A673 (cell line): Measurements from ENCODE around the gene SMAD6. TPM values are rescaled to one million over a fixed set of nuclear protein-coding genes. Genes with fewer than 3 reads are reported as not detected.

Experiments used
- BruUV-seq: library from RNA; stranded (reverse); fragments of 400-500 nt; replicated peaks from 2 replicates; lab custom pipeline; 2021; lab: Mats Ljungman, UMichigan
- CTCF ChIA-PET: fragments of 300-600 bp; sonication (Branson Sonifier 250); formaldehyde crosslinking; loops from one replicate; lab custom pipeline; 2022; ENCODE audit warnings: antibody characterized with exemption; lab: Charles Lee
- POLR2A ChIA-PET: fragments of 300-600 bp; sonication (Branson Sonifier 250); formaldehyde crosslinking; loops from one replicate; lab custom pipeline; 2022; ENCODE audit warnings: antibody characterized with exemption; ENCODE audit not compliant: low non-redundant PET; lab: Charles Lee
- DNase-seq: peaks from one replicate; pipeline ENCODE4 v3.0.0-alpha.2; 2015; ENCODE audit warnings: low spot score
- H3K27ac ChIP-seq: fragments of 200-600 bp; sonication (generic); 2 replicates; pipeline ENCODE4 v1.5.1; 2016; ENCODE audit warnings: mixed run types, low read depth, mild to moderate bottlenecking, mixed read lengths, antibody characterized with exemption, low read length; ENCODE audit not compliant: poor library complexity, severe bottlenecking
- H3K27me3 ChIP-seq: fragments of 200-600 bp; sonication (generic); replicated peaks from 2 replicates; pipeline ENCODE4 v1.6.1; 2017; ENCODE audit warnings: mixed run types, low read depth, mild to moderate bottlenecking, mixed read lengths, antibody characterized with exemption, low read length; ENCODE audit not compliant: insufficient read depth, poor library complexity
- H3K36me3 ChIP-seq: fragments of 200-600 bp; sonication (generic); 2 replicates; pipeline ENCODE4 v1.6.1; 2016; ENCODE audit warnings: mixed run types, mild to moderate bottlenecking, mixed read lengths, antibody characterized with exemption, low read length; ENCODE audit not compliant: insufficient read depth, poor library complexity, severe bottlenecking
- H3K4me1 ChIP-seq: fragments of 200-600 bp; sonication (generic); 2 replicates; pipeline ENCODE4 v1.6.1; 2017; ENCODE audit warnings: mixed run types, mild to moderate bottlenecking, mixed read lengths, antibody characterized with exemption, low read length; ENCODE audit not compliant: insufficient read depth, poor library complexity, severe bottlenecking
- H3K4me3 ChIP-seq: fragments of 200-600 bp; sonication (generic); 2 replicates; pipeline ENCODE4 v1.5.1; 2016; ENCODE audit warnings: low read depth, mixed run types, mild to moderate bottlenecking, mixed read lengths, low read length; ENCODE audit not compliant: poor library complexity, severe bottlenecking
- H3K9me3 ChIP-seq: fragments of 200-600 bp; sonication (generic); 2 replicates; pipeline ENCODE4 v1.6.1; 2016; ENCODE audit warnings: mixed run types, low read depth, mild to moderate bottlenecking, mixed read lengths, antibody characterized with exemption, low read length; ENCODE audit not compliant: poor library complexity, severe bottlenecking
- EZH2 ChIP-seq: fragments of 200-600 bp; sonication (generic); IDR thresholded peaks from 2 replicates; pipeline ENCODE4 v1.6.1; 2017; ENCODE audit warnings: borderline replicate concordance, low read depth, mild to moderate bottlenecking, mixed read lengths, antibody characterized with exemption, low read length; ENCODE audit not compliant: poor library complexity, severe bottlenecking
- intact Hi-C: fragments of 100-400 bp; cut with micrococcal nuclease; formaldehyde crosslinking; loops from one replicate; pipeline ENCODE4 v1.10.0; 2022; ENCODE audit not compliant: unreplicated experiment
- total RNA-seq: library from RNA; stranded (reverse); gene quantifications from 2 replicates; pipeline ENCODE4 v1.2.3, GENCODE V29; 2021
- TF ChIP-seq, protein P1 (sequence below): fragments of 300-800, 200-600 bp; sonication (generic); conservative IDR thresholded peaks from 2 replicates; pipeline ENCODE4 v1.5.1; 2017; ENCODE audit warnings: low read depth, mild to moderate bottlenecking, antibody characterized with exemption, low read length, moderate library complexity, mixed read lengths

SMAD6 gene
- total RNA-seq, 1 experiment from 2014 or later: 63.9 TPM

DNA sequence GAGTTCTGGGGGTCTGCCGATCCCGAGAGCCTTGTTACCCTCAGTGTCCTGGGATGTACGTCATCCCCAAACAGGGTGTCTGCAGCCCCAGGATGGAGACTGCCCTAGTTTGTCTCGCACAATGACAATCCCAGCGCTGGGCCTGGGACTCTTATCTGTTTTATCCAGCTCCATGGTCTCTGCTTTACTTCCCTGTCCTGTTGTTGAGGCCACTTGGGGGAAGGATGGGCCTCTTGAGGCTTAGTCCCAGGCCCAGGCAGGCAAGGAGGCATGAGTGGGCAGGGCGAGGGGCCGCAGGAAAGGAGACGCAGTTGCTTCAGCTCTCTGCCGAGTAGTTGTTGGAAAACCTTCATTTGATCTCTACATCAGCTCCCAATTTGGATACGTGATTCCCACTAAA lies 17.4 kb downstream of the SMAD6 start:
- DNase-seq: no peak
- no peak overlapping the region for H3K27ac ChIP-seq
- POLR2A ChIA-PET: no interaction called here
- BruUV-seq: no TSS peak
- peaks cover 42% of the 10 kb centered on the region for H3K4me1 ChIP-seq
- TF ChIP-seq, protein P1, sequence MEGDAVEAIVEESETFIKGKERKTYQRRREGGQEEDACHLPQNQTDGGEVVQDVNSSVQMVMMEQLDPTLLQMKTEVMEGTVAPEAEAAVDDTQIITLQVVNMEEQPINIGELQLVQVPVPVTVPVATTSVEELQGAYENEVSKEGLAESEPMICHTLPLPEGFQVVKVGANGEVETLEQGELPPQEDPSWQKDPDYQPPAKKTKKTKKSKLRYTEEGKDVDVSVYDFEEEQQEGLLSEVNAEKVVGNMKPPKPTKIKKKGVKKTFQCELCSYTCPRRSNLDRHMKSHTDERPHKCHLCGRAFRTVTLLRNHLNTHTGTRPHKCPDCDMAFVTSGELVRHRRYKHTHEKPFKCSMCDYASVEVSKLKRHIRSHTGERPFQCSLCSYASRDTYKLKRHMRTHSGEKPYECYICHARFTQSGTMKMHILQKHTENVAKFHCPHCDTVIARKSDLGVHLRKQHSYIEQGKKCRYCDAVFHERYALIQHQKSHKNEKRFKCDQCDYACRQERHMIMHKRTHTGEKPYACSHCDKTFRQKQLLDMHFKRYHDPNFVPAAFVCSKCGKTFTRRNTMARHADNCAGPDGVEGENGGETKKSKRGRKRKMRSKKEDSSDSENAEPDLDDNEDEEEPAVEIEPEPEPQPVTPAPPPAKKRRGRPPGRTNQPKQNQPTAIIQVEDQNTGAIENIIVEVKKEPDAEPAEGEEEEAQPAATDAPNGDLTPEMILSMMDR: no peak
- TF ChIP-seq EZH2: no peak
- intact Hi-C loops: loop anchor here (5.0 kb wide), 1 partner anchor 48 kb away; no protein-coding TSS in a partner anchor
- no peaks in the 10 kb centered on the region for H3K9me3 ChIP-seq
- CTCF ChIA-PET: no interaction called here
- H3K36me3 ChIP-seq: peaks cover 40% of the 10 kb centered on the region
- no peak overlapping the region for H3K4me3 ChIP-seq
- H3K27me3 ChIP-seq: no peaks in the 10 kb centered on the region

DNA sequence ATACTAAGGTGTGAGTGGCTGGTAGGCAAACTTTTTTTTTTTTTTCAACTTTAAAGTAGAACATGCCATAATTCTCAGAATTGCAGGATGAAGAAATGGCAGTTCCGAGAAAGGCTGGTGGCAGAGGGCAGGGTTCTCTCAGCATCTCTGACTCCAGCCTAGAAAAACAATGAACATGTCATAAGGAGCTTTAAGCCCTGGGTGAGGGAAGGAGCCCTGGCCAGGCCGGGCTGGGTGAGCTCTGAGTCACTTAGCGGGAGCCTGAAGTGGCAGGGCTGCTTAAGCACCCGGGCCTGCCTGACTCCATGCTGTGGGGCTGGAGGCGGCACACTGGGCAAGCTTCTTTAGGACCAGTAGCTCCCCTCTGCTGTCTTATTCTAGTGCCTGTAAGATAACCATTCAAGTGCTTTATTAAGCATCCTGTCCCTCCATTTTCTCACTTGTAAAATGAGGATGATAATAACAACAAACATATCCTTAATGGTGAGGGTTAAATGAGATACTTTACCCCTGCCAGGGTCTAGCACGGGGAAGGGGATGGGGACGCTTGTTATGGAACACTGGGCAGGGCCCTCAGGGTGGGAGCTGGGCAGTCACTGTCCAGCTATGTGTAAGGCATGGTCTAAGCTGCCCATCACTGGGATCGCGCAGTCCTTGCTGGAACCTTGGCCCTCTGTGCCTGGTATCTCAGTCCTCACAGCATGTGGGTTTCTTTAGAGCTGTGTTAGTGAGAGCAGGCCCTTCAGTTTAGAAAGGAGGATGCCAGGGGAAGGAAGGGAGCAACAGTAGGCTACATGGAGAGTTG lies 18.4 kb downstream of the SMAD6 start:
- CTCF ChIA-PET: no interaction called here

DNA sequence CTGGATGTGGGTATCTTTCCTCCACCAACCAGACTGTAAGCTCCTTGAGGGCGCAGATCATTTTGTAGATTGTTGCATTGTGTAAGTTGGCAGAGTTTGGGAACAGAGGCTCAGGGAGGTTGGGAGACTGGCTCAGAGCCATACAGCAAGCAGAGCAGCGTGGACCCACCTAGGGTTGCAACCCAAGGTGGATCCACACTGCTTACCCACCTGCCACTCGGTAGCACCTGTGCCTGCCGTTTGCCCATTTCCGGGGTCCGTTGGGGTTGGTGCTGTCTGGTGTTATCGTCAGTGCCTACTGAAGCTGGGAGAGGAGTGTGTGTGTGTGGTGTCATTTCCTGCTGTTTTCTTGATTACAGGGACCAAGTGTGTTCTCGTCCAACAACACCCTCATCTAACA lies 19.0 kb downstream of the SMAD6 start:
- H3K4me1 ChIP-seq: peaks cover 26% of the 10 kb centered on the region
- DNase-seq: no peak
- TF ChIP-seq EZH2: no peak
- TF ChIP-seq, protein P1: no peak
- no peak overlapping the region for H3K27ac ChIP-seq
- peaks cover 48% of the 10 kb centered on the region for H3K36me3 ChIP-seq
- no peaks in the 10 kb centered on the region for H3K27me3 ChIP-seq
- intact Hi-C loops: no loop called here
- ChIA-PET CTCF (no interaction called here), POLR2A (no interaction called here)
- no peaks in the 10 kb centered on the region for H3K9me3 ChIP-seq
- BruUV-seq: no TSS peak
- no peak overlapping the region for H3K4me3 ChIP-seq

More for the DNA sequence above, 18.4 kb downstream of the SMAD6 start:
- Histone ChIP-seq H3K36me3 (peaks cover 48% of the 10 kb centered on the region), H3K27me3 (no peaks in the 10 kb centered on the region), H3K4me3 (no peak overlapping the region), H3K27ac (peak overlapping the region; percentile 18), H3K9me3 (no peaks in the 10 kb centered on the region), H3K4me1 (peaks cover 32% of the 10 kb centered on the region)
- no peak for TF ChIP-seq EZH2
- TF ChIP-seq, protein P1: no peak
- no peak for DNase-seq
- POLR2A ChIA-PET: no interaction called here
- intact Hi-C loops: no loop called here
- BruUV-seq: no TSS peak
